ENCODE data around the gene NTNG1.

Gene NTNG1

GRCh38 chr1:107529511-107530149 is 388.8 kb downstream of the NTNG1 start:
- ChIA-PET CTCF (interaction anchor here (0.6 to 3.1 kb wide), 12 partner anchors 9 to 284 kb away, joined by 3 to 12 read pairs (median 4); no protein-coding TSS in a partner anchor), POLR2A (no interaction called here)
- no peak for TF ChIP-seq HDGF (IDR thresholded peaks at IDR 0.05; ENCODE audit: borderline replicate concordance)
- TF ChIP-seq FOXM1 (IDR thresholded peaks at IDR 0.05; ENCODE audit: borderline replicate concordance): no peak
- no peak for TF ChIP-seq TARDBP (IDR thresholded peaks at IDR 0.05)
- no peak for TF ChIP-seq FOXA1 (IDR thresholded peaks at IDR 0.05)
- TF ChIP-seq SUZ12 (IDR thresholded peaks at IDR 0.05): no peak
- no peak for TF ChIP-seq ELF4 (IDR thresholded peaks at IDR 0.05)
- TF ChIP-seq LEF1 (IDR thresholded peaks at IDR 0.05; ENCODE audit: borderline replicate concordance): no peak
- TF ChIP-seq FOXK2 (IDR thresholded peaks at IDR 0.05): no peak
- TF ChIP-seq CTBP1 (IDR thresholded peaks at IDR 0.05; ENCODE audit: borderline replicate concordance): no peak
- no peak for TF ChIP-seq BHLHE40 (IDR thresholded peaks at IDR 0.05; ENCODE audit: borderline replicate concordance)
- no peak for TF ChIP-seq PKNOX1 (IDR thresholded peaks at IDR 0.05)
- TF ChIP-seq ZNF384 (IDR thresholded peaks at IDR 0.05): no peak
- TF ChIP-seq NFRKB (IDR thresholded peaks at IDR 0.05): no peak
- TF ChIP-seq ARNT (IDR thresholded peaks at IDR 0.05): no peak
- no peak for TF ChIP-seq SP1 (IDR thresholded peaks at IDR 0.05)
- no peak for TF ChIP-seq L3MBTL2 (conservative IDR thresholded peaks at IDR 0.05)
- peak; percentile 78 for DNase-seq (ENCODE audit: extremely low spot score)

DNA sequence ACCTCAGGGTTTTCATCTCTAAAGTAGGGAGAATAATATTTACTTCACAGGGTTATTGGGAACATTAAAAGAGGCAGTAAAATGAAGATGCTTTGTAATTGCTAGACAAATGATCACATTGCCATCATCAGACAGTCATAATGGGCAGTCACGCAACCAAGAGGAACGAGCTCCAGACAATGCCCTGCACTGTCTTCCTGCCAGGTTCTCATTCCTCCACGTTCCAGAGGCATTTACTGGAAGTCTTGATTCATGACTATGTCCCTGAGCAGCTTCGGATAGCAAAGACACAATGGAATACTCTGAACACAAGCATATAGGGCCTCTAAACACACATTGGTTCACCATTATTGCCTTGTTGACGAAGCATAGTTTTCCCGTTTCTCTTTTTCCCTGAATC is 389.7 kb downstream of the NTNG1 start:
- ChIA-PET CTCF (interaction anchor here (0.8 to 3.1 kb wide), 3 partner anchors 89 to 285 kb away, joined by 3 to 12 read pairs (median 3); no protein-coding TSS in a partner anchor), POLR2A (no interaction called here)
- DNase-seq (ENCODE audit: extremely low spot score): no peak

GRCh38 chr1:107531065-107531908 is 390.4 kb downstream of the NTNG1 start:
- POLR2A ChIA-PET: no interaction called here
- DNase-seq (ENCODE audit: extremely low spot score): no peak
- CTCF ChIA-PET: interaction anchor here (0.6 to 0.8 kb wide), 2 partner anchors 53 to 278 kb away, joined by 5 to 6 read pairs; no protein-coding TSS in a partner anchor
- TF ChIP-seq NFRKB (IDR thresholded peaks at IDR 0.05): no peak
- no peak for TF ChIP-seq CTBP1 (IDR thresholded peaks at IDR 0.05; ENCODE audit: borderline replicate concordance)
- no peak for TF ChIP-seq LEF1 (IDR thresholded peaks at IDR 0.05; ENCODE audit: borderline replicate concordance)
- no peak for TF ChIP-seq ZNF384 (IDR thresholded peaks at IDR 0.05)

More for the DNA sequence above, 389.7 kb downstream of the NTNG1 start:
- TF ChIP-seq SUZ12 (IDR thresholded peaks at IDR 0.05): no peak
- no peak for TF ChIP-seq ARNT (IDR thresholded peaks at IDR 0.05)
- no peak for TF ChIP-seq LEF1 (IDR thresholded peaks at IDR 0.05; ENCODE audit: borderline replicate concordance)
- no peak for TF ChIP-seq ELF4 (IDR thresholded peaks at IDR 0.05)
- no peak for TF ChIP-seq L3MBTL2 (conservative IDR thresholded peaks at IDR 0.05)
- TF ChIP-seq FOXA1 (IDR thresholded peaks at IDR 0.05): no peak
- no peak for TF ChIP-seq HDGF (IDR thresholded peaks at IDR 0.05; ENCODE audit: borderline replicate concordance)

- CTCF ChIA-PET: interaction anchor here (0.8 kb wide), 1 partner anchor 54 kb away, joined by 6 read pairs; no protein-coding TSS in a partner anchor
- DNase-seq (ENCODE audit: extremely low spot score): no peak
- POLR2A ChIA-PET: no interaction called here
- TF ChIP-seq HDGF (IDR thresholded peaks at IDR 0.05; ENCODE audit: borderline replicate concordance) (no peak), ELF4 (IDR thresholded peaks at IDR 0.05) (no peak), TARDBP (IDR thresholded peaks at IDR 0.05) (no peak), L3MBTL2 (conservative IDR thresholded peaks at IDR 0.05) (no peak), FOXK2 (IDR thresholded peaks at IDR 0.05) (no peak), FOXA1 (IDR thresholded peaks at IDR 0.05) (no peak), SUZ12 (IDR thresholded peaks at IDR 0.05) (no peak), PKNOX1 (IDR thresholded peaks at IDR 0.05) (no peak), FOXM1 (IDR thresholded peaks at IDR 0.05; ENCODE audit: borderline replicate concordance) (no peak)
These were observed 391.5 kb downstream of the NTNG1 start for GRCh38 chr1:107532318-107532717.

Measured in HEK293T (cell line).